Gastrocnemius medialis (tissue), 4 donors: ENCODE results near the gene MGMT. TPM values are rescaled to one million over a fixed set of nuclear protein-coding genes. Genes with fewer than 3 reads are reported as not detected.

Experiments
- ATAC-seq, 2 donors: fragments of 150-250 bp; one replicate each; pipeline ENCODE4 v1.9.1; 2016
- DNase-seq, 2 donors: peaks; one replicate each; pipeline ENCODE4 v3.0.0-alpha.2; 2019
- H3K27ac ChIP-seq, 4 donors: fragments of 200-600 bp; sonication (generic); 1 replicate in 1 of 4; 2 replicates in 3 of 4; pipeline ENCODE4 v1.5.1; 2016 to 2018; ENCODE audit warnings: mild to moderate bottlenecking in 2 of 4, moderate library complexity in 1 of 4
- H3K27me3 ChIP-seq, 3 donors: fragments of 200-600 bp; sonication (generic) in 2 of 3; 1 replicate in 1 of 3; 2 replicates in 2 of 3; pipeline versions ENCODE4 v1.5.1 to v1.6.0; 2016 to 2019; ENCODE audit warnings: mild to moderate bottlenecking in 1 of 3, moderate library complexity in 1 of 3
- H3K36me3 ChIP-seq, 2 donors: fragments of 200-600 bp; sonication (generic) in 1 of 2; one replicate each; pipeline ENCODE4 v1.5.1; 2017 to 2018
- H3K4me1 ChIP-seq, 2 donors: fragments of 200-600 bp; sonication (generic) in 1 of 2; one replicate each; pipeline ENCODE4 v1.5.1; 2016 to 2017; ENCODE audit warnings: mild to moderate bottlenecking in 2 of 2
- H3K4me3 ChIP-seq, 4 donors: fragments of 200-600 bp; sonication (generic) in 3 of 4; 1 replicate in 1 of 4; 2 replicates in 3 of 4; pipeline ENCODE4 v1.5.1; 2016 to 2019; ENCODE audit warnings: mild to moderate bottlenecking in 2 of 4
- H3K9me3 ChIP-seq, 3 donors: fragments of 200-600 bp; sonication (generic) in 2 of 3; 1 replicate in 1 of 3; 2 replicates in 2 of 3; pipeline ENCODE4 v1.5.1; 2016 to 2019
- POLR2A ChIP-seq, 2 donors: fragments of 450-650 bp; IDR thresholded peaks; one replicate each; pipeline ENCODE4 v1.6.1; 2017; ENCODE audit warnings: antibody characterized with exemption in 2 of 2, mild to moderate bottlenecking in 2 of 2, moderate library complexity in 2 of 2
- in situ Hi-C, 4 donors: fragments of 200-750 bp; cut with MboI; loops; one replicate each; pipeline versions ENCODE4 v1.15.0 to v1.8.0; 2017; ENCODE audit warnings: low sequenced_read_pairs in 4 of 4
- intact Hi-C: fragments of 100-400 bp; cut with DNase I; formaldehyde crosslinking; loops from one replicate; pipeline ENCODE4 v1.15.1; 2023; ENCODE audit warnings: low total_unique reads
- total RNA-seq, 4 donors: library from RNA; depleted of rRNA; stranded (reverse); fragments of >200 nt; gene quantifications; one replicate each; pipeline versions ENCODE4 v1.1.0 to v1.2.3, GENCODE V29; 2016
- TF ChIP-seq, protein P1 (sequence below), 5 experiments: fragments of 450-650 bp in 3 of 5; fragments of 200-600 bp in 2 of 5; sonication (generic) in 2 of 5; IDR thresholded peaks in 4 of 5; conservative IDR thresholded peaks in 1 of 5; 1 replicate in 4 of 5; 2 replicates in 1 of 5; pipeline ENCODE4 v1.5.1; 2016 to 2019; ENCODE audit warnings: antibody characterized with exemption in 5 of 5, mild to moderate bottlenecking in 3 of 5, moderate library complexity in 3 of 5

Gene MGMT
- total RNA-seq, 4 donors from 2014 or later, result 8.9 to 20.7 (median 17.1) TPM

DNA sequence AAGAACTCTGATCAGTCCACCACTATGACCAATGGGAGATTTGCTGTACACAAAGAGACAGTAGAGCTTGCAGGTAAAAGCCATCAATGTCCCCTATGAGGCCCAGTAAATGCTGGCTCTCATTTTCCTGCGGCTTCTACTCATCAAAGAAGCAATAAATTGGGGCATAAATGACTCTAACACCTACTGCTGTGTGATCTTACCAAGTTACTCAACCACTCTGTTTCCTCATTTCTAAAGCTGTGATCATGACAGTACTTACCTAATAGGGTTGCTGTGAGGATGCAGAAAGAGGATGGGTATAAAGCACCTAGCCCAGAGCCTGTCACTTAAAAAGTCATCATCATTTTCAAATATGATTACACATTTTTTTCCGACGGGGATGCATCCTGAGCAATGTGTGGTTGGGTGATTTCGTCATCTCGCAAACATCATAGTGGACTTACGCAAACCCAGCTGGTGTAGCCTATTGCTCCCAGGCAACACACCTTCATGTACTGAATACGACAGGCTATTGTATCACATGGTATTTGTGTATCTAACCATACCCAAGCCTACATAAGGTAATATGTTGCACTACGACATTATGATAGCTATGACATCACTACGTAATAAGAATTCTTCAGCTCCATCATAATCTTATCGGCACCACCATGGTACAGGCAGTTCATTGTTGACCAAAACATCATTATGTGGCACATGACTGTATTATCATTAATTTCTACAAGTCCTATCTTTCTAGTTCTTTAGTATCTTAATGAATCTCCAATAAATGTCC is 7.1 kb upstream of the MGMT start:
- in situ Hi-C loops, result no loop called here
- no peaks in the 10 kb centered on the region for H3K36me3 ChIP-seq
- TF ChIP-seq POLR2A (IDR thresholded peaks at IDR 0.05), result no peak
- TF ChIP-seq, protein P1, sequence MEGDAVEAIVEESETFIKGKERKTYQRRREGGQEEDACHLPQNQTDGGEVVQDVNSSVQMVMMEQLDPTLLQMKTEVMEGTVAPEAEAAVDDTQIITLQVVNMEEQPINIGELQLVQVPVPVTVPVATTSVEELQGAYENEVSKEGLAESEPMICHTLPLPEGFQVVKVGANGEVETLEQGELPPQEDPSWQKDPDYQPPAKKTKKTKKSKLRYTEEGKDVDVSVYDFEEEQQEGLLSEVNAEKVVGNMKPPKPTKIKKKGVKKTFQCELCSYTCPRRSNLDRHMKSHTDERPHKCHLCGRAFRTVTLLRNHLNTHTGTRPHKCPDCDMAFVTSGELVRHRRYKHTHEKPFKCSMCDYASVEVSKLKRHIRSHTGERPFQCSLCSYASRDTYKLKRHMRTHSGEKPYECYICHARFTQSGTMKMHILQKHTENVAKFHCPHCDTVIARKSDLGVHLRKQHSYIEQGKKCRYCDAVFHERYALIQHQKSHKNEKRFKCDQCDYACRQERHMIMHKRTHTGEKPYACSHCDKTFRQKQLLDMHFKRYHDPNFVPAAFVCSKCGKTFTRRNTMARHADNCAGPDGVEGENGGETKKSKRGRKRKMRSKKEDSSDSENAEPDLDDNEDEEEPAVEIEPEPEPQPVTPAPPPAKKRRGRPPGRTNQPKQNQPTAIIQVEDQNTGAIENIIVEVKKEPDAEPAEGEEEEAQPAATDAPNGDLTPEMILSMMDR (IDR thresholded peaks at IDR 0.05 in 4 of 5, conservative IDR thresholded peaks at IDR 0.05 in 1 of 5), result no peak
- intact Hi-C loops, result loop anchor here (10.0 kb wide), 1 partner anchor 505 kb away; the partner anchor contains the start of gene EBF3
- no peak overlapping the region for H3K27ac ChIP-seq
- H3K27me3 ChIP-seq, result no peaks in the 10 kb centered on the region
- ATAC-seq, result no peak
- peaks cover 7 to 17% of the 10 kb centered on the region in 2 donors for H3K4me1 ChIP-seq
- H3K4me3 ChIP-seq, result no peak overlapping the region
- DNase-seq, result no peak
- no peaks in the 10 kb centered on the region for H3K9me3 ChIP-seq

GRCh38 chr10:129462257-129462795 is 4.7 kb upstream of the MGMT start:
- in situ Hi-C loops (no loop called here), intact Hi-C loops (loop anchor here (10.0 kb wide), 1 partner anchor 502 kb away; the partner anchor contains the start of gene EBF3)
- no peak for ATAC-seq
- Histone ChIP-seq H3K4me3 (no peak overlapping the region), H3K27ac (no peak overlapping the region), H3K9me3 (no peaks in the 10 kb centered on the region), H3K27me3 (no peaks in the 10 kb centered on the region), H3K36me3 (no peaks in the 10 kb centered on the region), H3K4me1 (peaks cover 15 to 21% of the 10 kb centered on the region in 2 donors)
- no peak for TF ChIP-seq POLR2A (IDR thresholded peaks at IDR 0.05)
- TF ChIP-seq, protein P1 (IDR thresholded peaks at IDR 0.05 in 4 of 5, conservative IDR thresholded peaks at IDR 0.05 in 1 of 5), result no peak
- DNase-seq, result no peak

DNA sequence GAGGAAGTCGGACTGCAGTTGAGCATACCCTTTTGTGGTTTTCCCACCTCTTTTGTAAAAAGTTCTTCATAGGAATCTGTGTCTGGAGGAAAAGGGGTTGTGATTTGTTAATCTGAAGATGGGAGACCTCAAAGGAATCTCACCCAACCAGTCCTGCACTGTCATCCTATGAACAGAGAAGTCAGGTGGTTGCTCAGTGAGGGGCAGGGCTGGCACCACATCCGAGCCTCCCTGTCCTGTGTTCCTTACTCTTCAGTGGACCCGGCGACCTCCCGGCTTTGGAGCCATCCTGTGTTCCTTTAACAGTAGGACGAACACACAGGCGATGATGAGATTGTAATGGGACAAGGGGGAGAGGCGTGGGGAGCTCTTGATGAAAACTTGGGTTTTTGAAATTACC is 2.8 kb upstream of the MGMT start:
- Histone ChIP-seq H3K36me3 (no peaks in the 10 kb centered on the region), H3K4me1 (peaks cover 12 to 19% of the 10 kb centered on the region in 2 donors), H3K4me3 (no peak overlapping the region), H3K27ac (no peak overlapping the region), H3K9me3 (no peaks in the 10 kb centered on the region), H3K27me3 (no peaks in the 10 kb centered on the region)
- ATAC-seq (no peak), DNase-seq (no peak)
- in situ Hi-C loops, result no loop called here
- TF ChIP-seq, protein P1 (IDR thresholded peaks at IDR 0.05 in 4 of 5, conservative IDR thresholded peaks at IDR 0.05 in 1 of 5), result no peak
- no peak for TF ChIP-seq POLR2A (IDR thresholded peaks at IDR 0.05)
- intact Hi-C loops, result loop anchor here (10.0 kb wide), 1 partner anchor 501 kb away; the partner anchor contains the start of gene EBF3

DNA sequence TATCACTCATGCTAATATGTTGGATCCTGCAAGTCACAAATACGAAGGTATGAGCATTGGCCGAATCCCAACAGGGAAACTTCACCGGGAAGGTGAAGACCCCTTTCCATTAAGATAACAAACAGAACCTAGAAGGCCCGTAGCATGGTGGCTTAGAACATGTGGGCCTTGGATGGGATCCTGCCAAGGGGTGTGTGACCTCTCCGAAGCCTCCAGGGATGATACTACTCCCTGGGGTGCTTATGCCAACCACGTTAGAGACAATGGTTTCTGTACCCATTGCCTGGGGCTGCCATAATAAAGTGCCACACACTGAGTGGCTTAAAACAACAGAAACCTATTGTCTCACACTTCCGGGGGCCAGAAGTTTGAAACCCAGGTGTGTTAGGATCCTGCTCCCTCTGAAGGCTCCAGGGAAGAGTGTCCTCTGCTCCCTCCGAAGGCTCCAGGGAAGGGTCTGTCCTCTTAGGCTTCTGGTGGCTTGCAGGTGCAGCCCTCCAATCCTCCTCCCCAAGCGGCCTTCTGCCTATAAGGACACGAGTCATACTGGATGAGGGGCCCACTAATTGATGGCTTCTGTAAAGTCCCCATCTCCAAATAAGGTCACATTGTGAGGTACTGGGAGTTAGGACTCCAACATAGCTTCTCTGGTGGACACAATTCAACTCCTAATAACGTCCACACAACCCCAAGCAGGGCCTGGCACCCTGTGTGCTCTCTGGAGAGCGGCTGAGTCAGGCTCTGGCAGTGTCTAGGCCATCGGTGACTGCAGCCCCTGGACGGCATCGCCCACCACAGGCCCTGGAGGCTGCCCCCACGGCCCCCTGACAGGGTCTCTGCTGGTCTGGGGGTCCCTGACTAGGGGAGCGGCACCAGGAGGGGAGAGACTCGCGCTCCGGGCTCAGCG is 992 bp upstream of the MGMT start:
- in situ Hi-C loops (no loop called here), intact Hi-C loops (loop anchor here (5.0 to 10.0 kb wide), 2 partner anchors 499 to 646 kb away; partner anchors contain the start of genes C10orf143 and EBF3)
- H3K4me3 ChIP-seq, result peak overlapping the region; percentile 74 to 88 (median 78)
- H3K27me3 ChIP-seq, result no peaks in the 10 kb centered on the region
- H3K4me1 ChIP-seq, result peaks cover 12 to 19% of the 10 kb centered on the region in 2 donors
- no peaks in the 10 kb centered on the region for H3K9me3 ChIP-seq
- peak overlapping the region; percentile 76 to 92 (median 82) for H3K27ac ChIP-seq
- TF ChIP-seq, protein P1 (IDR thresholded peaks at IDR 0.05 in 4 of 5, conservative IDR thresholded peaks at IDR 0.05 in 1 of 5), result no peak
- TF ChIP-seq POLR2A (IDR thresholded peaks at IDR 0.05), result no peak
- ATAC-seq (peak; percentile 7 to 19), DNase-seq (no peak)
- H3K36me3 ChIP-seq, result peaks cover 0 to 5% of the 10 kb centered on the region in 2 donors
